HG03097 (cell line): ENCODE data around the gene KIF3C.
"Not testable (repeated sequence)": the region's sequence is repeated elsewhere in the genome, so short reads cannot be mapped to it uniquely, and the experiment has no call there.

Experiments used
- ATAC-seq: cut with Tn5 transposase; IDR thresholded peaks from one replicate; pipeline ENCODE4 v1.9.1; 2021; ENCODE audit not compliant: unreplicated experiment, low FRiP score

KIF3C gene

DNA sequence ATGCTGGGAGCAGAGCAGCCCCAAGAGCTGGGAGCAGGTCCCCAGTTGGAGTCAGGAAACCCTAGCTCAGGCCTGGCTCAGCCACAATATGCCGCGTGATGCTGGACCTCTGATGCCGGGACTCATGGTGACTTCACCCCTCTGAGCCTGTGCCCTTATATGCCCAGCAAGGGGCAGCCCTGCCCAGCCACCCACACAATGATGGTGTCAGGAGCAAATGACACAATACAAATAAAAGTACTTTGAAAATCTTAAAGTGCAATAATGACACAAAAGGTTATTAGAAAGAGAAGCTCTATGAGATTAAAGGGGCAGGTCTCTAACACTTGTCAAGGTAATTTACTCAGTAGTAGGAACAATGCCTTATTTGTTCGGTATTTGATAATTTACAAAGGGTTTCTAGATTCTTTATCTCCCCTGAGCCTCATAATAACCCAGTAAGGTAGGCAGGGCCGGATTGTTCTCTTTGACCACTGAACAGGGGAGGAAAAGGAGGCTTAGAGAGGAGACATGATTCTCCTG, 18.3 kb upstream of the KIF3C start:
- ATAC-seq, result no peak

DNA sequence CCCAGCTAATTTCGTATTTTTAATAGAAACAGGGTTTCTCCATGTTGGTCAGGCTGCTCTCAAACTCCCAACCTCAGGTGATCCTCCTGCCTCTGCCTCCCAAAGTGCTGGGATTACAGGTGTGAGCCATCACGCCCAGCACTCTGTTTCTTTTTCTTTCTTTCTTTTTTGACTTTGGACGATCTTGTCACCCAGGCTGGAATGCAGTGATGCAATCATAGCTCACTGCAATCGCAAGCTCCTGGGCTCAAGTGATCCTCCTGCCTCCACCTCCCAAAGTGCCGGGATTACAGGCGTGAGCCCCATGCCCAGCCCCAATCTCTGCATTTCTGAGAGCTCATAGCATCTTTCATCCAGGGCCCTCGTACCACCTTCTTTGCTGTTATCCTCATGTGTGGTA, 17.1 kb upstream of the KIF3C start:
- ATAC-seq, result not testable (repeated sequence)

DNA sequence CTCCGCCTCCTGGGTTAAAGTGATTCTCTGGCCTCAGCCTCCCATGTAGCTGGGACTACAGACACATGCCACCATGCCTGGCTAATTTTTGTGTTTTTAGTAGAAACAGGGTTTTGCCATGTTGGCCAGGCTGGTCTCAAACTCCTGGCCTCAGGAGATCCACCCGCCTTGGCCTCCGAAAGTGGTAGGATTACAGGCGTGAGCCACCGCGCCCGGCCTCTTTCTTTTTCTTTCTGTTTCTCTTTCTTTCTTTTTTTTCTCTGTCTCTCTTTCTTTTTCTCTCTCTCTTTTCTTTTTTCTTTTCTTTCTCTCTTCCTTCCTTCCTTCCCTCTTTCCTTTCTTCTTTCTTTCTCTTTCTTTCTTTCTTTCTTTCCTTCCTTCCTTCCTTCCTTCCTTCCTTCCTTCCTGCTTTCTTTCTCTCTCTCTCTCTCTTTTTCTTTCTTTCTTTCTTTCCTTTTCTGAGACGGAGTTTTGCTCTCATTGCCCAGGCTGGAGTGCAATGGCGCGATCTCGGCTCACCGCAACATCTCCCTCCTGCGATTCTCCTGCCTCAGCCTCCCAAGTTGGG, 16.6 kb upstream of the KIF3C start:
- not testable (repeated sequence) for ATAC-seq

DNA sequence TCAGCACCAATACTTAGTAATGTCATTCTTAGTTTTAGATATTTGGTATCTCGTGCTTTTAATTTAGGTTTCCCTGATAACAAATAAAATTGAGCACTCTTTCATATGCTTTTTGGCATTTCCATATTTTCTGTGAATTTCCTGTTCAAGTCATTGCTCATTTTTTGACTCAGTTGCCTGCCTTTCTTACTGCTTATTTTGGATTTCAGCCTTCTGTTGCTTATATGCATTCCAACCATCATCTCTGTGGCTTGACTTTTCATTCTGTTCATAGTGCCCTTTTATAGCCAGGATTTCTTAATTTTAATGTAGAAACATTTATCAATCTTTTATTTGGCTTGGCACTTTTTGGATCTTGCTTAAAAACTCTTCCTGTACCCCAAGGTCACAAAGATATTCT, 14.5 kb upstream of the KIF3C start:
- no peak for ATAC-seq

DNA sequence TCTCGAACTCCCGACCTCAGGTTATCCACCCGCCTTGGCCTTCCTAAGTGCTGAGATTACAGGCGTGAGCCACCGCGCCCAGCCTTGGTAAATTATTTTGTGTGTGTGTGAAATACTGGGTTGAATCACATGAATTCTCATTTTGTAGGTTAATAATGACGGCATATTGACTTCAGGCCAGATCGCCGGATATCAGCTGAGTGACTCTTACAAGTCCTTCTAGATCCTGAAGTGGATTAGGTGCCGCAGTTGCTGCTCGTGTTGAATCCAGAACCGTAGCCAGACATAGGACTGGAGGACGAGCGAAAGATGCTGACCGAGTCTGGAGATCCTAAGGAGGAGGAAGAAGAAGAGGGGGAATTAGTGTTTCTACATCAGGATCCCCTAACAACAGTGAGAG, 12.2 kb upstream of the KIF3C start:
- ATAC-seq, result no peak

DNA sequence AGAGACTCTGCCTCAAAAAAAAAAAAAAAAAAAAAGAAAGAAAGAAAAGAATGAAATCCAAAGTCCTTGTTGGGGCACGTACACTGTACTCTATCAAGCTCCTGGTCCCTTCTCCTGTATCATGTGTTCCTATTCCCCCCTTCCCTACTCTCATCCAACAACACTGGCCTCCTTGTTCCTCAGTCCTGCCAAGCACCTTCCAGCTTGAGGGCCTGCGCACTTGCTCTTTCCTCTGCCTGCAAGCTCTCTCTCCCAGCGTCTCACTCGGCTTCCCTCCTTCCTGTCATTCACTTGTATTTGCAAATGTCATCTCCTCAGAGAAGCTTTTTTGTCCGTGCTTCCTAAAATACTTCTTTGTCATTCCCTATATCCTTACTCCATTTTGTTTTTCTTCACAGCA, 10.8 kb upstream of the KIF3C start:
- ATAC-seq, result no peak

DNA sequence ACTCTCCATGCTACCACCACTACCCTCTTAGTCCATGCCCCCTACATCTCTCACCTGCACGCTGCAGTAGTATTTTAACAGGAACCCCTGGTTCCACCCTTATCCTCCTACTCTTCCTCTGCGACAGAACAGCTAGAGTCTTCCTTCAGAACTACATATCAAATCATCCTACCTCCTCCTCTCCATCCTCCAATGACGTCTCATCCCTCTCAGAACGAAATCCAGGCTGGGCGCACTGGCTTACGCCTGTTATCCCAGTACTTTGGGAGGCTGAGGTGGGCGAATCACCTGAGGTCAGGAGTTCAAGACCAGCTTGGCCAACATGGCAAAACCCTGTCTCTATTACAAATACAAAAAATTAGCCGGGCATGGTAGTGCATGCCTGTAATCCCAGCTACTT, 10.3 kb upstream of the KIF3C start:
- ATAC-seq, result no peak

DNA sequence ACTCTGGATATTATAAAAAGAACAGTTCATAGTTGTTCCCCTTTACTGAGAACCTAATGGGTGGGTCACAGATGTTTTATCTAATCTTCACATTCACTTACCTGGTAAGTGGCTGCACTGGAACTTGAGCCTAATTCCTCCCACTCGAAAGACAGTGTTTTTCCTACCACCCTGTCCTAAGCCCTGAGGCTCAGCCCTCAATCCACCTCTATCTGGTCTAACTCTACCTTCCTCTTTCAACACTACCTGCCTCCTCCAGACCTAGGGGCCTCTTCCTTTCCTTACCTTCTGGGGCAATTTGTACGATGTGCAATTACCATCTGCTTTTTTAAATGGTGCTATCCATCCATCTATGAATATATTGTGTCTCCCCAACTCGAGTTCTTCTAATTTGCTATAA, 9.7 kb upstream of the KIF3C start:
- no peak for ATAC-seq

DNA sequence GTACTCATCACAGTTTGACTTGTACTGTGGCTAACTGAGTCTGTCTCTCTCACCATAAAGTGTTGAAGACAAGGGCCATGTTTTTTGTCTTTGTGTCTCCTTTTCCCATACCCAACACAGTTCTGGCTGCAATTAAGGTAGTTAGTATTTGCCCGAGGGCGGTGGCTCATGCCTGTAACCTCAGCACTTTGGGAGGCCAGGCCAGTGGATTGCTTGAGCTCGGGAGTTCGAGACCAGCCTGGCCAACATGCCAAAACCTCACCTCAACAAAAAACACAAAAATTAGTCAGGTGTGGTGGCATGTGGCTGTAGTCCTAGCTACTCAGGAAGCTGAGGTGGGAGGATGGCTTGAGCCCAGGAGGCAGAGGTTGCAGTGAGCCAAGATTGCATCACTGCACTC, 6.9 kb upstream of the KIF3C start:
- ATAC-seq, result no peak

DNA sequence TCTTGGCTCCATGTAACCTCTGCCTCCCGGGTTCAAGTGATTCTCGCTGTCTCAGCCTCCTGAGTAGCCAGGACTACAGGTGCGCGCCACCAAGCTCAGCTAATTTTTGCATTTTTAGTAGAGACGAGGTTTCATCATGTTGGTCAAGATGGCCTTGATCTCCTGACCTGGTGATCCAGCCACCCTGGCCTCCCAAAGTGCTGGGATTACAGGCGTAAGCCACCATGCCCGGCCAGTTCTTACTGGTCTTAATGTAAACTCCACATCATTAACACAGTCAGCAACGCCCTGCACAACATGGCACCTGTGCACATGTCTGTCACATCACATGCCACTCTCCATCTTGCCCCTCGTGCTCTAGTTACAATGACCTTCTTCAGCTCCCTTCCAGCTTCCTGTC, 5.8 kb upstream of the KIF3C start:
- ATAC-seq, result no peak

DNA sequence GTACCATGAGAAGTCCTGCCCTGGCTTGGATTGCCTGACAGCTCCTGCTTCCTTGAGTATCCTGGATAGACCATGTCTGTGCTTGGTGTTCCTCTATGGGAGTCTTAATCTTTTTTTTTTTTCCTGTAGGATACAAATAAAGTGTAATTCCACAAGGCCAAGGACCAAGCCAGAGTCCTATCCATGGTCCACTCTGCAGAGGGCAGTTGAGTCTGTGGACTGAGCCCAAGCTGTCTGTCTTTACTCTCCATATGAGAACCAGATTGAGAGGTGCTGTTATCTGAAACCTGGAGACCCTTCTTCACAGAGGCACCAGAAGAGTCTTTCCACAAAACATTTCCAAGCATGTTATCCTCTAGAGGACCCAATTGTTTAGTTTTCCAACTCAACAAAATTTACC, 1.4 kb upstream of the KIF3C start:
- ATAC-seq, result no peak

DNA sequence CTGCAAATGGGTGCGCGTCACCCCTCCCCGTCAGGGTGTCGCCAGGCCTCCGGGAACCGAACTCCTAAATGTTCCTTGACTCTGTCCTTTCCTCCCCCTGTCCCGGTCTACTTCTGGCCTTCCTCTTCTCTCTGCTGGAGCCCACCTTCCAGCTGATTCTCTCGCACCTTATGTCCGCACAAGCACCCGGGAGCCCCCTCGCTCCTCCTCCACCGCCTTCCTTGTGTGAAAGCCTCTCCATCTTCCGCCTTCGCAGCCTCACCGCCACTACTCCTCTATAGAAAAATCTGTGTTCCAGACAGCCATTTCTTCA, 627 bp upstream of the KIF3C start:
- ATAC-seq, result no peak

DNA sequence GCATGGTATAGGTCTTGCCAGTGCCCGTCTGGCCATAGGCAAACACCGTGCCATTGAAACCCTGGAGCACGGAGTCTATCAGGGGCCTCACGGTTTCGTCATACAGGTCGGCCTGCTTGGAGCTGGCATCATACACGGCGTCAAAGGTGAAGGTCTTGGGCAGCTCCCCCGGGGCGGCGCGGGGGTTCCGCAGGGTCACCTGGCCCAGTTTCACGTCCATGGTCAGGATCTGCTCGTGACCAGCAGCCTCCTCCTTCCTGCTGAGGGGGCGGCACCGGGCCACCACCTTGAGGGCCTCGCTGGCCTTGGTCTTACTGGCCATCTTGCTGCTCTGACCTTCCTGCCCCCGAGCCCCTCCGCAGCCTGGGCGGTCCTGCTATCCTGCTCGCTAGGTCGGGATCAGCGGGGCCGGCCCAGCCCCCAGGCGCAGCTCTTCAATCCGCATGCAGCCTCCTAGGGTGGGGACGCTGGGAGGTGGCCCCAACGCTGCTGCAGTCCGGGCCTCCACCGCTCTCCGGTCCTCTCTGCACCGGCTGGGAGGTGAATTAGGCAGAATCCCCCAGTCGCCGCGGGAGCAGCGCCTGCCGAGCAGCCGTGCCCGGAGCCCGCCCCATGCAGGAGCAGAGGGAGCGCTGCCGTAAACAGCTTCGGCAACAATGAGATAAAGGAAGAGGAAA, 563 bp downstream of the KIF3C start:
- no peak for ATAC-seq

DNA sequence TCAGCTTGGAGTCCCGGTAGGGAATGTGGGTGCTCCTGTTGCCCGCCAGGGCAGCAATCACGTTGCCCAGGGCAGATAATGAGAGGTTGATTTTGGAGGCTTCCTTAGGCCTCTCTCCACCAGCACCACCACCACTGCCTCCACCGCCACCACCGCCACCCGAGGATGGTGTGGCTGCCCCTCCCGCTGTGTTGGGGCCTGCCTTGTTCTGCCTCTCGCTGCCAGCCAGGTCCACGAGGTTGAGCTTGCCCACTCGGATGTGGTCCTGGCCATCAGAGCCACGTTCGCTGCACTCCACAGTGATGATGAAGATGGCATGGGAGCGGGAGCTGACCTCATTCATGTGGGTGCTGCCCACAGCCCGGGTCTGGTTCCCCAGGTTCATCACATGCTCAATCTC, 1.3 kb downstream of the KIF3C start:
- no peak for ATAC-seq

DNA sequence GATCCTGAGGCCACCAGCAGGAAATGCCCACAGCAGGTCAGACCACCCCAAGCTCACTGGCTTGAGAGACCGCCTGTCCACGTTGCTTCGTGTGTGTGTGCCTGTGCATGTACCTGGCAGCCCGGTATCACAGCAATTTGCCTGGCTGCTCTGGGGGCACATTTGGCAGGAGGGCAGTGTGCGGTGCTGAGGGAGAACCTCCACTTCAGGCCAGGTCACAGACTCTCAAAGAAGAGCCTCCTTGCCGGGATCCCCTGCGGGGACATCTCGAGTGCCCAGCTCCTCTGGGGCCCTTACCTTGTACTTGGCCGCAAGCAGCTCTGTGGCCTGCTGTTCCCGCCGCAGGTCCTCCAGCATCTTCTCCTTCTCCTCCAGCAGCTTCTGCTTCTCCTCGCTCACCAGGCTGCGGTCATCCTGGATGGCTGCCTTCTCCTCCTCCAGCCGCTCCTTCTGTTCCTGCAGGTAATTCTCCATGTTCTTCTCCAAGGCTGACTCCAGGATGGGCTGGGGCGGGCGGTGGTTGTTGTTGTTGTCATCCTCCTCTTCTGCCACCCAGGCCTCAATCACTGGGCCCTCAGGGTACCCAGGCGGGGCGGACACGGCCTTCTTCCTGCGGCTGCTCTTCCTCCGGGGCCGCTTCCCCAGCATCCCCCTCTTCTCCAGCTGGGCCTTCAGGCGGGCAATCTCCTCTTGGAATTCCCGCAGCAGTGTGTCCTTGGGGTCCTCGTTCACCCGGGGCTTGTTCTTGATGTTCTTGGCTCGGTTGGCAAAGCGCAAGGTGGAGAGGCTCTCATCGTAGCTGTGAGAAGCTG, 2.0 kb downstream of the KIF3C start:
- no peak for ATAC-seq

DNA sequence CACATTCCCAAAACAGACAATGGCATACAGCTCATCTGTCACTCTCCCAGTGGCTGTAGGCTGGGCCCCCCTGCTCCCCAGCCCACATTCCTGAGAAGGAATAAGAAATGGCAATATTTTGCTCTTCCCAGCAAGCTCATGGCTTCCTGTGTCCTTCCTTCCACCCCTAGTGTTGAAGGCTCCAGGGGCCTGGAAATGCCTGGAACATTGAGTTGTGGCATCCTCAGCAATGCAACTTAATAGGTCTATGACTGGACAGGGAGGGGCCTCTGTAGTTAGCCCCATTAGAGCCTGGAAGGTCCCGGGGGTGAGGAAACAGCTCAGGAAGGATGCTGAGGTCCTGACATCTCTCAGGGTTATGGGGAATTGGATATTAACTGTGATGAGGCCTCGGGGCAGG, 3.3 kb downstream of the KIF3C start:
- ATAC-seq, result no peak

DNA sequence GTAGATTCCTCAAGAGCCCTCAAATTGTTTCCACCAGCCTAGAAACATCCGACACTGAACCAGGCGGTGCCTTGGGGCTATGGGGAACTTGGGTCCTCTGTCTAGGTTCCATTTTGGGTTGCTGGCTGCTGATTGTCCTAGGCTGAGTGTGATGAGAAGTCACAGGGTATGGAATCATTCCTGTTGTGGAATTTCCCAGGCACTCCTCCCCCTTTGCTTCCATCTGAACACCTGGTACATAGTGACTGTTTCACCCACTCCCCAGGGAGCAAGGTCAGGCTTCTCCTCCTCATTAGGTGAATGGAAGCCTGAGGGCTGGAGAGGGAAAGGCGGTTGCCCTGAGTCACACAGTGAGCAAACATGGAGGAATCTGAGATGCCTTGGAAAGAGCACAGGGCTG, 4.5 kb downstream of the KIF3C start:
- no peak for ATAC-seq

DNA sequence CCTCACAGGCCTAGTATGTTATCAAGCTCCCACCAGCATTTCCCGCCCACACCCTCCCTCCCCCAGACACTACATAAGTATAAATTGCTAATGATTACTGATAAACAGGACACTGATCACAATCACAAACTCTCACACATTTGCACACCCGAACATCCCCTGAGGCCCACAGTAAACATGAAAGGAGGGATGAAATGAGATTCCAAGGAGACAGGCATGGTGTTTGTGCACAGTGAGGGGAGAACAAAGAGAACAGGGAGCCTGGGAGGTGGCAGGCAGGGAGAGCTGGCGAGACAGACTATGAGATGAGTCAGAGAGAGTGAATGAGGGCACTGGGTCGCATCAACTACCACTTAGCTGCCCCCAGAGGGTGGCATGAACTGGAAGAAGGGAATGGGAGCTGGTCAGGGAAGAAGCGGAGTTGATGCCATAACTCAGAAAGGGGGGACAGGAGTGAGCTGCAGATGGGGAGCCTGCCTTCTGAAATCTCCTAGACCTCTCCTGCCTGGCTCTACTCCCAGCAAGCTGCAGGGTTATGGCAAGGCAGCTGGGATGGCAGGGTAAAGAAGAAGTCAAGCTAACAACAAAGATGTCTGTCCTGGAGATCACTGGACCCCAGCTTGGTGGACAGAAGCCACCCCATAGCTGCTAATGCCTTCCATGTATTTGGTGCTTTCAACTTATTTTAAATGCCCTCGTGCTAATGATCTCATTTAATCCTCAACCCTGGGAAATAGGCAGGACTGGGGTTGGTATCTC, 5.1 kb downstream of the KIF3C start:
- no peak for ATAC-seq

DNA sequence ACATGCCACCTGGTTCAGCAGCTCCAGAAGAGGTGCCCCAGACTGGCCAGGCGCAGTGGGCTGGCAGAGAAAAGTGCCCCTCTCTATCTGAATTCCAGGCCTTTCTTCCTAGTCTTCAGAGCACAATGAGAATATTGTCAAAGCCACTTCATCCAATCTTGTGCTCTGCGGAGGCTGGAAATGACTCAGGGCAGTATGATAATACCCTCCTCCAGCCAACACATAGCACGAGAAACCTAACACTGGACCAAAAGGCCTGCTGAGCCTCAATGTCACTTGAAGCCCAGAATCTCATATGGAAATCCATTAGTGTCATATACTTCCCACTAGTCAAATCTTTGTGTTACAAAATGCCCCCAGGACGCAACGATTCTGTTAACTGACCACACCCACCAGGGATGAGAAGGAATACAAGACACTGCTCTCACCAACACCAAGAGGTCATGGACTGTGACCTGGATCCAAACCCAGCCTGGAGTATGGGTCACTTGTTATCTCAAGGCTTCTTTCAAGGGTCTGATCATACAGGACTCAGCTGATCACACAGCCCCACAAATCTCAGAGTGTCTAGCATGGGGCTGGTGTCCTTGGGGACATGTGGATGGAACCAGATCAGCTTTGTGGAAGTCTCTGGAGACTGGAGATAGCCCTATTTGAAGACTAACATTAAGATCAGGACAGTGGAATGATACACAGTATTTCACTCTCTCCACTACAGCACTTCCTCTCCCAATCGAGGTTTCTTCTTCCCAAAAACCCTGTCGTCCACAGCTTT, 10.1 kb downstream of the KIF3C start:
- no peak for ATAC-seq

DNA sequence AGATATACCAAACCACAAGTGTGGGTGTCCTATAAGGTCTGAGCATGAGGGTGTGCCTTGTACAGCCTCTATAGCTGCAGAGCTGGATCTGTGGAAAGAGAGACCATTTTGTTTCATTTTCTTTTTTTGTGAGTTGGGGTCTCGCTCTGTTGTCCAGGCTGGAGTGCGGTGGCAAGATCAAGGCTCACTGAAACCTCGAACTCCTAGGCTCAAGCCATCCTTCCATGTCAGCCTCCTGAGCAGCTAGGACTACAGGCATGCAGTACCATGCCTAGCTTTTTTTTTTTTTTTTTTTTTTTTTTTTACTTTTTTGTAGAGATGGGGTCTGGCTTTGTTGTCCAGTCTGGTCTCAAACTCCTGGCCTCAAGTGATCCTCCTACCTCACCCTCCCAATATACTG, 10.7 kb downstream of the KIF3C start:
- no peak for ATAC-seq
